ENCODE results near the gene PSME2. TPM values are rescaled to one million over a fixed set of nuclear protein-coding genes. Genes with fewer than 3 reads are reported as not detected.

The PSME2 gene
- total and polyA plus RNA-seq, 2 of the 13 experiments (the other 11 are each of a cell fraction or from before 2014, with no cell fraction given): 332 to 716 TPM

GRCh38 chr14:24121210-24121609, 25.2 kb downstream of the PSME2 start:
- TF ChIP-seq NR3C1 (CRISPR knock-in tag; IDR thresholded peaks at IDR 0.05): peak; percentile 38; the same call in 1 of the 2 replicates
- no peak for TF ChIP-seq RXRA (CRISPR knock-in tag; IDR thresholded peaks at IDR 0.05)
- TF ChIP-seq ZNF761 (CRISPR knock-in tag; conservative IDR thresholded peaks at IDR 0.05): no peak
- no peak for TF ChIP-seq ZNF598 (CRISPR knock-in tag; IDR thresholded peaks at IDR 0.05; ENCODE audit: borderline replicate concordance)
- TF ChIP-seq CREM (IDR thresholded peaks at IDR 0.05): no peak
- TF ChIP-seq CREM (CRISPR knock-in tag; IDR thresholded peaks at IDR 0.05): peak; percentile 47; the same call in 1 of the 2 replicates
- 0 out of 2 replicates have a peak, but pooled peaks have one; percentile 61 for TF ChIP-seq WIZ (CRISPR knock-in tag; IDR thresholded peaks at IDR 0.05)
- no peak for TF ChIP-seq NFE2L1 (CRISPR knock-in tag; IDR thresholded peaks at IDR 0.05; ENCODE audit: borderline replicate concordance)
- no peak for TF ChIP-seq ZBTB33 (CRISPR knock-in tag; IDR thresholded peaks at IDR 0.05)
- no peak for TF ChIP-seq PRDM4 (CRISPR knock-in tag; IDR thresholded peaks at IDR 0.05; ENCODE audit: borderline replicate concordance)
- no peak for TF ChIP-seq ZNF121 (CRISPR knock-in tag; IDR thresholded peaks at IDR 0.05)
- TF ChIP-seq RBFOX2 (IDR thresholded peaks at IDR 0.05; ENCODE audit: low read depth, low read length): 0 out of 2 replicates have a peak, but pooled peaks have one; percentile 25
- TF ChIP-seq TARDBP (CRISPR knock-in tag; IDR thresholded peaks at IDR 0.05): no peak
- no peak for TF ChIP-seq ZNF782 (CRISPR knock-in tag; IDR thresholded peaks at IDR 0.05; ENCODE audit: borderline replicate concordance)
- TF ChIP-seq BRF2 (CRISPR knock-in tag; IDR thresholded peaks at IDR 0.05): no peak
- 0 out of 2 replicates have a peak, but pooled peaks have one; percentile 13 for TF ChIP-seq HOXA3 (CRISPR knock-in tag; IDR thresholded peaks at IDR 0.05)
- ATAC-seq (no peak), FAIRE-seq (no peak), DNase-seq (ENCODE audit: low spot score) (no peak)
- H3K4me2 ChIP-seq (ENCODE audit: low read depth, low read length): no peak overlapping the region
- no peaks in the 10 kb centered on the region for H4K20me1 ChIP-seq (ENCODE audit: insufficient read depth, low read length)
- no peaks in the 10 kb centered on the region for H3K27me3 ChIP-seq (ENCODE audit: control insufficient read depth in 1 of 2, insufficient read depth in 2 of 2, low read length in 2 of 2)
- no peak overlapping the region for H3K9ac ChIP-seq (ENCODE audit: insufficient read depth, low read depth, low read length)
- BruUV-seq (replicated peaks): no TSS peak
- no peak overlapping the region for H3K27ac ChIP-seq (ENCODE audit: extremely low read length, insufficient read depth, low read length)
- no peaks in the 10 kb centered on the region for H3K9me3 ChIP-seq (ENCODE audit: low read length)
- POLR2A ChIA-PET: interaction anchor here (10.3 to 15.5 kb wide), 2 partner anchors 12 to 26 kb away, joined by 279 to 977 read pairs; partner anchors contain the start of genes EMC9, FITM1, PSME1 and PSME2
- H3K4me1 ChIP-seq (ENCODE audit: insufficient read depth, low read length): peaks cover 17% of the 10 kb centered on the region
- intact Hi-C loops (cut with micrococcal nuclease; ENCODE audit: unreplicated experiment) (no loop called here), in situ Hi-C loops (cut with HindIII; ENCODE audit: extremely low pct_ligation_motif_present, low pct_unique_long_range_greater_than_20kb) (loop anchor here (25.0 kb wide), 1 partner anchor 1534 kb away; the partner anchor contains the start of genes ABHD4 and DAD1)
- no peak overlapping the region for H3K4me3 ChIP-seq (replicated peaks in 1 of 3; ENCODE audit: insufficient read depth in 1 of 3, low read depth in 2 of 3, low read length in 3 of 3)
- peaks cover 22% of the 10 kb centered on the region for H3K79me2 ChIP-seq (ENCODE audit: insufficient read depth, low read length)
- no peak overlapping the region for H2AFZ ChIP-seq (ENCODE audit: low read length)
- WGBS (ENCODE audit: low lambda C conversion rate): 96% methylated on average over 8 of the region's 8 CpGs
- peaks cover 66 to 74% of the 10 kb centered on the region in 2 experiments for H3K36me3 ChIP-seq (replicated peaks in 1 of 2; ENCODE audit: control insufficient read depth in 1 of 2, insufficient read depth in 2 of 2, low read length in 2 of 2)
- CTCF ChIA-PET (ENCODE audit: low intra/inter-chr PET ratio, low total read pairs): no interaction called here
